ENCODE results near the gene PDE8B. TPM values are rescaled to one million over a fixed set of nuclear protein-coding genes. Genes with fewer than 3 reads are reported as not detected.

PDE8B gene
- total and polyA plus RNA-seq, 2 experiments from 2014 or later, result 0.45 to 0.91 TPM

DNA sequence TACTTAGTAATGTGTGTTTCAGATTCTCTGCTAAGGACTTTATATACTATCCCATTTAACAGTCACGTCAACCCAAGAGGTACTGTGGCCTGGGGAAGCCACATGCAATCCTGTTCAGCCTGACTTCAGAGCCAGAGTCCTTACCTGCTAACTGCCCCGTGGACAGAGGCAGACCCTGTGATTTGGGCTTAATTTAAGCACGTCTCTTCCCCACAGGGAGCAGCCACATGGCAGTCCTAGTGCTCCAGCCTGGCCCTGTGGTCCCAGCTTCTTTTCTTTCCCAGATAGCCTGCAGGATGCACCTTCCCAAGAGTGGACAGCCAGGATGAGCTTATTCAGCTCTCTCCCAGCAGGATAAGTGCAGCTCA lies 71.5 kb downstream of the PDE8B start:
- DNase-seq (ENCODE audit: low spot score) (no peak), ATAC-seq (no peak)
- H3K4me2 ChIP-seq, result no peak overlapping the region
- no peaks in the 10 kb centered on the region for H3F3A ChIP-seq (replicated peaks; ENCODE audit: low read depth)
- no peaks in the 10 kb centered on the region for H4K20me1 ChIP-seq (replicated peaks; ENCODE audit: insufficient read depth)
- H3K36me3 ChIP-seq (ENCODE audit: insufficient read depth), result no peaks in the 10 kb centered on the region
- H3K27me3 ChIP-seq (ENCODE audit: insufficient read depth), result no peaks in the 10 kb centered on the region
- no peaks in the 10 kb centered on the region for H3K36me3 Mint-ChIP-seq (ENCODE audit: low read depth)
- H3K4me3 Mint-ChIP-seq, result no peak overlapping the region
- no peak overlapping the region for H3K4me3 ChIP-seq
- no peaks in the 10 kb centered on the region for H3K27me3 Mint-ChIP-seq (ENCODE audit: insufficient read depth, low read depth, poor library complexity)
- H3K9me3 Mint-ChIP-seq, result no peaks in the 10 kb centered on the region
- no peak overlapping the region for H3K27ac Mint-ChIP-seq
- TF ChIP-seq NANOG (IDR thresholded peaks at IDR 0.05; ENCODE audit: borderline replicate concordance) (no peak), ZNF114 (CRISPR knock-in tag; IDR thresholded peaks at IDR 0.05) (no peak), POLR2AphosphoS5 (IDR thresholded peaks at IDR 0.05; ENCODE audit: low read depth) (no peak), ETS1 (IDR thresholded peaks at IDR 0.05) (no peak), EZH2phosphoT487 (IDR thresholded peaks at IDR 0.05; ENCODE audit: unreplicated experiment) (no peak), JUNB (IDR thresholded peaks at IDR 0.05; ENCODE audit: unreplicated experiment) (no peak), REST (IDR thresholded peaks at IDR 0.05; ENCODE audit: unreplicated experiment) (no peak), ZNF331 (CRISPR knock-in tag; IDR thresholded peaks at IDR 0.05; ENCODE audit: low read depth) (no peak), STAT1 (IDR thresholded peaks at IDR 0.05; ENCODE audit: unreplicated experiment) (no peak), EZH2 (IDR thresholded peaks at IDR 0.05; ENCODE audit: low read depth, unreplicated experiment) (no peak), CREB1 (CRISPR knock-in tag; IDR thresholded peaks at IDR 0.05; ENCODE audit: low read depth) (no peak)
- TF ChIP-seq, protein P1, sequence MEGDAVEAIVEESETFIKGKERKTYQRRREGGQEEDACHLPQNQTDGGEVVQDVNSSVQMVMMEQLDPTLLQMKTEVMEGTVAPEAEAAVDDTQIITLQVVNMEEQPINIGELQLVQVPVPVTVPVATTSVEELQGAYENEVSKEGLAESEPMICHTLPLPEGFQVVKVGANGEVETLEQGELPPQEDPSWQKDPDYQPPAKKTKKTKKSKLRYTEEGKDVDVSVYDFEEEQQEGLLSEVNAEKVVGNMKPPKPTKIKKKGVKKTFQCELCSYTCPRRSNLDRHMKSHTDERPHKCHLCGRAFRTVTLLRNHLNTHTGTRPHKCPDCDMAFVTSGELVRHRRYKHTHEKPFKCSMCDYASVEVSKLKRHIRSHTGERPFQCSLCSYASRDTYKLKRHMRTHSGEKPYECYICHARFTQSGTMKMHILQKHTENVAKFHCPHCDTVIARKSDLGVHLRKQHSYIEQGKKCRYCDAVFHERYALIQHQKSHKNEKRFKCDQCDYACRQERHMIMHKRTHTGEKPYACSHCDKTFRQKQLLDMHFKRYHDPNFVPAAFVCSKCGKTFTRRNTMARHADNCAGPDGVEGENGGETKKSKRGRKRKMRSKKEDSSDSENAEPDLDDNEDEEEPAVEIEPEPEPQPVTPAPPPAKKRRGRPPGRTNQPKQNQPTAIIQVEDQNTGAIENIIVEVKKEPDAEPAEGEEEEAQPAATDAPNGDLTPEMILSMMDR (conservative IDR thresholded peaks at IDR 0.05; ENCODE audit: low read depth in 2 of 2), result no peak
- TF ChIP-seq, protein P2, sequence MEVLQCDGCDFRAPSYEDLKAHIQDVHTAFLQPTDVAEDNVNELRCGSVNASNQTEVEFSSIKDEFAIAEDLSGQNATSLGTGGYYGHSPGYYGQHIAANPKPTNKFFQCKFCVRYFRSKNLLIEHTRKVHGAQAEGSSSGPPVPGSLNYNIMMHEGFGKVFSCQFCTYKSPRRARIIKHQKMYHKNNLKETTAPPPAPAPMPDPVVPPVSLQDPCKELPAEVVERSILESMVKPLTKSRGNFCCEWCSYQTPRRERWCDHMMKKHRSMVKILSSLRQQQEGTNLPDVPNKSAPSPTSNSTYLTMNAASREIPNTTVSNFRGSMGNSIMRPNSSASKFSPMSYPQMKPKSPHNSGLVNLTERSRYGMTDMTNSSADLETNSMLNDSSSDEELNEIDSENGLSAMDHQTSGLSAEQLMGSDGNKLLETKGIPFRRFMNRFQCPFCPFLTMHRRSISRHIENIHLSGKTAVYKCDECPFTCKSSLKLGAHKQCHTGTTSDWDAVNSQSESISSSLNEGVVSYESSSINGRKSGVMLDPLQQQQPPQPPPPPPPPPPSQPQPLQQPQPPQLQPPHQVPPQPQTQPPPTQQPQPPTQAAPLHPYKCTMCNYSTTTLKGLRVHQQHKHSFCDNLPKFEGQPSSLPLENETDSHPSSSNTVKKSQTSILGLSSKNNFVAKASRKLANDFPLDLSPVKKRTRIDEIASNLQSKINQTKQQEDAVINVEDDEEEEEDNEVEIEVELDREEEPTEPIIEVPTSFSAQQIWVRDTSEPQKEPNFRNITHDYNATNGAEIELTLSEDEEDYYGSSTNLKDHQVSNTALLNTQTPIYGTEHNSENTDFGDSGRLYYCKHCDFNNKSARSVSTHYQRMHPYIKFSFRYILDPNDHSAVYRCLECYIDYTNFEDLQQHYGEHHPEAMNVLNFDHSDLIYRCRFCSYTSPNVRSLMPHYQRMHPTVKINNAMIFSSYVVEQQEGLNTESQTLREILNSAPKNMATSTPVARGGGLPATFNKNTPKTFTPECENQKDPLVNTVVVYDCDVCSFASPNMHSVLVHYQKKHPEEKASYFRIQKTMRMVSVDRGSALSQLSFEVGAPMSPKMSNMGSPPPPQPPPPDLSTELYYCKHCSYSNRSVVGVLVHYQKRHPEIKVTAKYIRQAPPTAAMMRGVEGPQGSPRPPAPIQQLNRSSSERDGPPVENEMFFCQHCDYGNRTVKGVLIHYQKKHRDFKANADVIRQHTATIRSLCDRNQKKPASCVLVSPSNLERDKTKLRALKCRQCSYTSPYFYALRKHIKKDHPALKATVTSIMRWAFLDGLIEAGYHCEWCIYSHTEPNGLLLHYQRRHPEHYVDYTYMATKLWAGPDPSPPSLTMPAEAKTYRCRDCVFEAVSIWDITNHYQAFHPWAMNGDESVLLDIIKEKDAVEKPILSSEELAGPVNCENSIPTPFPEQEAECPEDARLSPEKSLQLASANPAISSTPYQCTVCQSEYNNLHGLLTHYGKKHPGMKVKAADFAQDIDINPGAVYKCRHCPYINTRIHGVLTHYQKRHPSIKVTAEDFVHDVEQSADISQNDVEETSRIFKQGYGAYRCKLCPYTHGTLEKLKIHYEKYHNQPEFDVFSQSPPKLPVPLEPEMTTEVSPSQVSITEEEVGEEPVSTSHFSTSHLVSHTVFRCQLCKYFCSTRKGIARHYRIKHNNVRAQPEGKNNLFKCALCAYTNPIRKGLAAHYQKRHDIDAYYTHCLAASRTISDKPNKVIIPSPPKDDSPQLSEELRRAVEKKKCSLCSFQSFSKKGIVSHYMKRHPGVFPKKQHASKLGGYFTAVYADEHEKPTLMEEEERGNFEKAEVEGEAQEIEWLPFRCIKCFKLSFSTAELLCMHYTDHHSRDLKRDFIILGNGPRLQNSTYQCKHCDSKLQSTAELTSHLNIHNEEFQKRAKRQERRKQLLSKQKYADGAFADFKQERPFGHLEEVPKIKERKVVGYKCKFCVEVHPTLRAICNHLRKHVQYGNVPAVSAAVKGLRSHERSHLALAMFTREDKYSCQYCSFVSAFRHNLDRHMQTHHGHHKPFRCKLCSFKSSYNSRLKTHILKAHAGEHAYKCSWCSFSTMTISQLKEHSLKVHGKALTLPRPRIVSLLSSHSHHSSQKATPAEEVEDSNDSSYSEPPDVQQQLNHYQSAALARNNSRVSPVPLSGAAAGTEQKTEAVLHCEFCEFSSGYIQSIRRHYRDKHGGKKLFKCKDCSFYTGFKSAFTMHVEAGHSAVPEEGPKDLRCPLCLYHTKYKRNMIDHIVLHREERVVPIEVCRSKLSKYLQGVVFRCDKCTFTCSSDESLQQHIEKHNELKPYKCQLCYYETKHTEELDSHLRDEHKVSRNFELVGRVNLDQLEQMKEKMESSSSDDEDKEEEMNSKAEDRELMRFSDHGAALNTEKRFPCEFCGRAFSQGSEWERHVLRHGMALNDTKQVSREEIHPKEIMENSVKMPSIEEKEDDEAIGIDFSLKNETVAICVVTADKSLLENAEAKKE (CRISPR knock-in tag; IDR thresholded peaks at IDR 0.05), result no peak
- no peaks in the 10 kb centered on the region for H3K4me1 ChIP-seq (ENCODE audit: insufficient read depth)
- no peaks in the 10 kb centered on the region for H3K79me2 ChIP-seq (replicated peaks; ENCODE audit: insufficient read depth)
- no peak overlapping the region for H2AFZ ChIP-seq
- no peaks in the 10 kb centered on the region for H3K9me2 ChIP-seq (ENCODE audit: insufficient read depth)
- no peak overlapping the region for H3K27ac ChIP-seq (ENCODE audit: low read depth)
- peaks cover 10% of the 10 kb centered on the region; the same call in 2 of the 3 replicates for H3K4me1 Mint-ChIP-seq

Data from GM23338 (cell line).